Stomach smooth muscle (tissue), 2 donors: ENCODE results near the gene ZNF416.

ENCODE experiments used
- H3K27ac ChIP-seq: one replicate; pipeline ENCODE4 v1.7.0; 2013; ENCODE audit warnings: mild to moderate bottlenecking, low read length, inconsistent platforms
- H3K27me3 ChIP-seq, 2 donors: one replicate each; pipeline ENCODE4 v1.7.0; 2013; ENCODE audit warnings: low read length in 2 of 2; ENCODE audit not compliant: insufficient read depth in 2 of 2, control insufficient read depth in 1 of 2
- H3K36me3 ChIP-seq, 2 donors: one replicate each; pipeline ENCODE4 v1.7.0; 2013; ENCODE audit warnings: low read length in 2 of 2; ENCODE audit not compliant: control insufficient read depth in 2 of 2, insufficient read depth in 2 of 2
- H3K4me1 ChIP-seq: one replicate; pipeline ENCODE4 v1.7.0; 2013; ENCODE audit warnings: low read length; ENCODE audit not compliant: control insufficient read depth, insufficient read depth
- H3K4me3 ChIP-seq, 2 donors: one replicate each; pipeline ENCODE4 v1.7.0; 2013; ENCODE audit warnings: low read length in 2 of 2
- H3K9ac ChIP-seq, 2 donors: one replicate each; pipeline ENCODE4 v1.7.0; 2013; ENCODE audit warnings: low read length in 2 of 2, mild to moderate bottlenecking in 1 of 2
- H3K9me3 ChIP-seq, 2 donors: one replicate each; pipeline ENCODE4 v1.7.0; 2013; ENCODE audit warnings: low read length in 2 of 2; ENCODE audit not compliant: control insufficient read depth in 2 of 2
- donor health status: healthy.
- donor health status: Pancreatic carcinoma.

Gene ZNF416

DNA sequence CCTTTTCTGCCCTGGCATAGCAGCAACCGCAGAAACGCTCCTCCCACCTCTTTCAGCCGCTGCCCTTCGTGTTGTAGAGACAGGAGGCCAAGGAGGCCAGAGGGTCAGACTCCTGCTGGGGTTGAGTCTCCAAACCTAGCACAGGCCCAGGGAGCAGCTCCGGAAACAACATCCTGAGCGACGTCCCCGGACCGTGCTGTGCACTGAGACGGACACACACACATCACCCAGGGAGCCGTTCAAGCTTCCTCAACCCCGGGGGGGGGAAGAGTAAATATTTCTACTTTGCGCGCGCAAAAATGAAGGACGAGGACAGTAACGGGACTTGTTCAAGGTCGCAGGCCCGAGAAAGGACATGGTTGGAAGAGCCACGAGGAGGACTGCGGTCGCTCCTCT lies 19.7 kb downstream of the ZNF416 start:
- Histone ChIP-seq H3K9ac (peak overlapping the region; percentile 53 to 85), H3K4me3 (peak overlapping the region; percentile 69 to 98), H3K27me3 (no peaks in the 10 kb centered on the region), H3K27ac (no peak overlapping the region), H3K9me3 (peaks cover 4 to 14% of the 10 kb centered on the region in 2 donors), H3K4me1 (peaks cover 17% of the 10 kb centered on the region), H3K36me3 (peaks cover 18 to 25% of the 10 kb centered on the region in 2 donors)

DNA sequence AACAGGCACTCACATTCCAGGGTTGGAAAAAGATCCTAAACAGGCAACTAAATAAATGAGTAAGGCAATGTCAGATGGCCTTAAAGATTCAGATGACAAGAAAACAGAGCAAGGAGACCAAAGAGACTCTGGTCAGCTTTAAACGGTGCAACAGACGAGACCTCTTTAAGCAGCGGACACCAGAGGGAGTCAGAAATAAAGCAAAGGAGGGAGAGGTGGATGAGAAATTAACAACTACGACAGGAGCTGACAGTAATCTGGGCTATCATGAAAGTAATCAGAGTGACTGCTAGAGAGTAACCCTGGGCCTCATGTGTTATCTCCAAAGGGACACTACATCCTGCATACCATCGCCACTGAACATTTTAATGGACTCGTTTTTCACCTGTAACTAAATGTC lies 20.2 kb downstream of the ZNF416 start:
- peaks cover 23 to 28% of the 10 kb centered on the region in 2 donors for H3K36me3 ChIP-seq
- peak overlapping the region; percentile 69 to 98 for H3K4me3 ChIP-seq
- peak overlapping the region; percentile 53 to 85 for H3K9ac ChIP-seq
- no peak overlapping the region for H3K27ac ChIP-seq
- H3K27me3 ChIP-seq, result no peaks in the 10 kb centered on the region
- peaks cover 4 to 12% of the 10 kb centered on the region in 2 donors for H3K9me3 ChIP-seq
- peaks cover 17% of the 10 kb centered on the region for H3K4me1 ChIP-seq

DNA sequence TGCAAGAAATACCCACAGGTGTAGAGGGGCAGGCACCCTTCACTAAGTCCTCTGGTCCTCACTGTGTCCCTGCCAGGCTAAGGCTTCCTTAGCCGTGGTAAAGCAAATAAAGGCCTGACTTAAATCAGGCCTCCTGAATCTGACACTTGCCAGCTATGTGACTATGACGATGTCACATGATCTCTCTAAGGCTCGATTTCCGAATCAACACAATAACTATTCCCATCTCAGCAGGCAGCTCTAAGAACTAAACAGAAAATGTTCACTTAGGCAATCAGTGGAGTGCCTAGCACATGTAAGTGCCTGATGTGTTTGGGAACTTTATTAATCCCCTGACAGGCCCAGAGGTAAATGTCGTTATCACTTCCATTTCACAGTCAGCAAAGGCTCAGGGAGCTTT lies 21.1 kb downstream of the ZNF416 start:
- Histone ChIP-seq H3K9me3 (peaks cover 8 to 18% of the 10 kb centered on the region in 2 donors), H3K9ac (no peak overlapping the region), H3K27ac (no peak overlapping the region), H3K4me1 (peaks cover 17% of the 10 kb centered on the region), H3K36me3 (peaks cover 31 to 34% of the 10 kb centered on the region in 2 donors), H3K27me3 (no peaks in the 10 kb centered on the region), H3K4me3 (peak overlapping the region in 1 of 2 donors; percentile 98)

DNA sequence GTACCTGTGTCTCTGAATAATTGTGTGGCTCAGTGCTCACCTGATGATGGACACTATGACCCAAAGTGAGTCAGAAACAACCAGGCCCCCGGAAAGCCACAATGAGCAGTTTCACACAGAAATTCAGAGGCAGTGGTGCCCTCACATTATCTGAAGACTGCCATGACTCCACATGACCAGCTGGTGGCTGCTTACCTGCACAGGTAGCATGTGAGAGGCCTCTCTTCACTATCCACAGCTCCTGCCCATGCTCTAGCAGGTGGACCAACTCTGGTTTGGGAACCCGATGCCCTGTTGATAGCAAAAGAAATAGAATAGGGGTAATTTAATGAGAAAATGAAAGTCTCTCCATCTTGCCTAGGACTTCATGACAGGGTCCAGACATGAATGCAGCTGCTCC lies 26.3 kb downstream of the ZNF416 start:
- H3K27me3 ChIP-seq, result no peaks in the 10 kb centered on the region
- peaks cover 71 to 80% of the 10 kb centered on the region in 2 donors for H3K36me3 ChIP-seq
- peaks cover 37 to 51% of the 10 kb centered on the region in 2 donors for H3K9me3 ChIP-seq
- H3K4me1 ChIP-seq, result no peaks in the 10 kb centered on the region
- H3K9ac ChIP-seq, result no peak overlapping the region
- H3K4me3 ChIP-seq, result no peak overlapping the region
- H3K27ac ChIP-seq, result no peak overlapping the region

DNA sequence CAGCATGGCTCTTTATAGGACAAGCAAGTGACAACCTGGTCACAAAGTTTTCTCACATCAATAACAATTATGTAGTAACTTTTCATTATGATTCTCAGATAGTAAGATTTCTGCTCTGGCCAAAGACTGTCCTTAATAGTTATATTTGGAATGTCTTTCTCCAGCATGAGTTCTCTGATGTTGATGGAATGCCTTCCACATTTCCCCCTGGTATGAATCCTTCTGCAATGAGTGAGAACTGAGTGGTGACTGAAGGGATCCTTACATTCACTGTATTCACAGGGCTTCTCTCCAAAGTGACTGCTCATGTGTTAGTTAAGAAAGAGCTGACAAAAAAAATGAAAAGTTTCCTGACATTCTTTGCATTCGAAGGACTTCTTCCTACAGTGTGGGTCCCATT lies 32.2 kb downstream of the ZNF416 start:
- Histone ChIP-seq H3K27ac (no peak overlapping the region), H3K4me1 (no peaks in the 10 kb centered on the region), H3K9me3 (peaks cover 56 to 72% of the 10 kb centered on the region in 2 donors), H3K9ac (no peak overlapping the region), H3K27me3 (no peaks in the 10 kb centered on the region), H3K36me3 (peaks cover 67 to 74% of the 10 kb centered on the region in 2 donors), H3K4me3 (peak overlapping the region in 1 of 2 donors; percentile 49)

DNA sequence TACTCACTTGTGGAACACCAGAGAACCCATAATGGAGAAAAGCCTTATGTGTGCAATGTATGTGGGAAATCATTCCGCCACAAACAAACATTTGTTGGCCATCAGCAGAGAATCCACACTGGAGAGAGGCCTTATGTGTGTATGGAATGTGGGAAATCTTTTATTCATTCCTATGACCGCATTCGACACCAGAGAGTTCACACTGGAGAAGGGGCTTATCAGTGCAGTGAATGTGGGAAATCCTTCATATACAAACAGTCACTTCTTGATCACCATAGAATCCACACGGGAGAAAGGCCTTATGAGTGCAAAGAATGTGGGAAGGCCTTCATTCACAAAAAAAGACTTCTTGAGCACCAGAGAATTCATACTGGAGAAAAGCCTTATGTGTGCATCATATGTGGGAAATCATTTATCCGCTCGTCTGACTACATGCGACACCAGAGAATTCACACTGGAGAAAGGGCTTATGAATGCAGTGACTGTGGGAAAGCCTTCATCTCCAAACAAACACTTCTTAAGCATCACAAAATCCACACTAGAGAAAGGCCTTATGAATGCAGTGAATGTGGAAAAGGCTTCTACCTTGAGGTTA lies 40.7 kb downstream of the ZNF416 start:
- Histone ChIP-seq H3K27ac (no peak overlapping the region), H3K9ac (no peak overlapping the region), H3K36me3 (peaks cover 71 to 76% of the 10 kb centered on the region in 2 donors), H3K9me3 (peaks cover 70 to 82% of the 10 kb centered on the region in 2 donors), H3K4me3 (peak overlapping the region; percentile 3 to 45), H3K27me3 (no peaks in the 10 kb centered on the region), H3K4me1 (no peaks in the 10 kb centered on the region)

DNA sequence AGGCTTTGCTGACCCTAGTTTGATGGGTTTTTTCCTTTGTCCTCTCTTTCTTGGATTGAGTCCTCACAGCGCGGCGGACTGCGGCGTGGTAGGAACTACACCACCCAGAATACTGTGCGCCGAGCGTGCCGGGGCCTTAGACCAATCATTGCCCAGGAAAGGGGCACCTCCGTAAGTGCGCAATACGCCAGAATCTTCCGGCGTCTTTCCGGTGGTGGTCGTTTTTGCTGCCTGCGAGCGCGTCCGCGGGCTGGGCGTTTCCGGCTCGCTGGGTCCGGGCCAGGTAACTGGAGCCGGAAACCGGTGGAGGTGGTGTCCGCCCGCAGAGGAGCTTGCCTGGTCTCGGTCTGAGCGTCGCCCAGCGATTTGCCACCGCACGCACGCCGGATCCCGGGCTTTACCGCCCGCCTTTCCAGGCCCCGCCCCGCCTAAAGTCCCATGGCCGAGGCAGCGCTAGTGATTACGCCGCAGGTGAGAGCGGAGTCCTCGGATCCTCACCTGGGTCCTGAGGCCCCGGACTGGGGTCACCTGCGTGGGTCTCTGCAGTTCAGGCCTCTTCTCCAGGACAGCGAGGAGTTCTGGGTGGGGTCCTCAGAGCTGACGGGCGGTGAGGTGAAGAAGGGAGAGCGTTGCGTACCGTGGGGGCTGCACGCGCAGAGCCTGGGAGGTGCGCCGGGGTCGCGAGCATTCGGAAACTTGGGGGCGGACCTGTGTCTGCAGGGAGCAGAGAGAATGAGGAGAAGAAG lies 51.4 kb downstream of the ZNF416 start, which contains the start of gene ZNF549:
ZNF549 (plus strand) TSS at position 221 of the 746 bp plus-strand sequence; CDS start at position 439, 218 bp downstream.
- peak within 1 kb of the TSS; percentile 93 to 94 for H3K9ac ChIP-seq
- peaks cover 7 to 12% of the 10 kb centered on the region in 2 donors for H3K36me3 ChIP-seq
- peak within 1 kb of the TSS; percentile 67 for H3K27ac ChIP-seq
- H3K27me3 ChIP-seq, result no peaks in the 10 kb centered on the region
- peaks cover 3 to 11% of the 10 kb centered on the region in 2 donors for H3K9me3 ChIP-seq
- H3K4me3 ChIP-seq, result peak within 1 kb of the TSS; percentile 93 to 98
- H3K4me1 ChIP-seq, result peaks cover 13% of the 10 kb centered on the region
